ENCODE results near the gene GGT5.
A peak's percentile ranks its signal among the peaks of the same experiment; 100 is the strongest.
"Not testable (repeated sequence)": the region's sequence is repeated elsewhere in the genome, so short reads cannot be mapped to it uniquely, and the experiment has no call there.

GGT5 gene

GRCh38 chr22:24200619-24201212 lies 44.2 kb downstream of the GGT5 start:
- DNase-seq = no peak

- DNase-seq = no peak
Measured at GRCh38 chr22:24198682-24199052, 46.2 kb downstream of the GGT5 start.

- DNase-seq = no peak
Measured at GRCh38 chr22:24191893-24192292, 53.0 kb downstream of the GGT5 start.

DNA sequence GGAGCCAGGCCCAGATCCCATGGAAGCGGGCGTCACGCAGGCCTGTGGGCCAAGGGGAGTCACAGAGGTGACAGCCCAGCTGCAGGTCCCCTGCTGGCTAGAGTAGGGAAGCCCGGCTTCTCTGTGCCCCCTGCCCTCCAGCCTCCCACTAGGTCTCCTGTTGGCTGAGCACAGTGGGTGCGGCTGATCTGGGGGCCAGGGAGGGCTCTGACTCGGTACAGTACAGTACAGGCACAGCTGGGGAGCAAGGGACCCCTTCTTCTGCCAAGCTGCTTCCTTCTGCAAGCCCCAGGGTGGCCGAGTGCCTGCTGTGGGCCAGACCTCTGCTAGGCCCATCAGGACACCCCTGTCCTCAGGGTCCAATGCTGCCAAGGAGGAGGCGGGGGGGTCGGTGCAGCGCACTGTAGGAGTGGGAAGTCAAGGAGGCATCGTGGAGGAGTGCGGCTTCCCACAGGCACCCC lies 53.5 kb downstream of the GGT5 start:
- no peak for DNase-seq

DNA sequence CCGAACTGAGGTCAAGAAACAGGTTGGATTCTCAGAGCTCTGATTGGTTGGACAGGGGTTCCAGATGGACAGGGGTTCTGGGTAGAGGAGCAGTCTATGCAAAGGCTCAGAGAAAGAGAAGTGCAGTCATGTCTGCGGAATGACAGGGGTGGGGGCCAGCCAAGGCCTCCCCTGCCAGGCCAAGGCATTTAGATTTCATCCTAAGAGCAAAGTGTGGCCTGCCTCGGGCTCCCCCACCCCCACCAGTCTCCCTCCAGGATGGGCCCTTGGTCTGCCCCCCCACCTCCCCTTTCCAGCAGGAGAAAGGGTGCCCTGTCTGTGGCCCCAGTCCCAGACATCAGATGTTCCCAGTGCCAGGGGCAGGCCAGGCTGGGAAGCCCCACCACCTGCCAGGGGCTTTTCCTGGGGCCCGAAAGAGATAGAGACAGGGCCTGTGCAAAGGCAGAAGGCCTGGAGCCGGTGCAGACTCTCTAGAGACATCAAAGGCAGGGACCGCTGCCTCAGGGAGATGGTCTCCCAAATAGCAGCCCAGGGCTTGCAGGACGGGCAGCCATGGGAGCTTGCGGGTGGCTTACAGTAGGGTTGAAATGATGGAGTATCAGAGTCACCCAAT lies 54.2 kb downstream of the GGT5 start:
- no peak for DNase-seq

DNA sequence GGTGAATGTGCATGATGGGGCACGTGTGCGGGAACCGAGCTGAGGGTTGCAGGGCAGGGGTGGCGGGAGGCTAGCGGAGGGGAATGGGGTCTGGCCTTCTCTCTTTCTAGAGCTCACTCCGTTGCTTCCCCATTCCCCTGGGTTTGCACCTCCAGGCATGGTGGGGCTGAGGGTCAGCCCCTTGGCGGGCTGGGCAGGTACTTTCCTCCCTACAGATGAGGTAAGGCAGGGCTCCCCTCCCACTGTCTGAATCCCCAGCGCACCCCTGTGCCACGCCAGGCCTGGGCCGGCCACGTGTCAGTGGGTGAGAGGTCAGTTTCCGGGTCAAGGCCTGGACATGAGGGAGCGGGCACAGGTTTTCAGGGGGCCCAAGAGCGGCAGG lies 54.7 kb downstream of the GGT5 start:
- no peak for DNase-seq

DNA sequence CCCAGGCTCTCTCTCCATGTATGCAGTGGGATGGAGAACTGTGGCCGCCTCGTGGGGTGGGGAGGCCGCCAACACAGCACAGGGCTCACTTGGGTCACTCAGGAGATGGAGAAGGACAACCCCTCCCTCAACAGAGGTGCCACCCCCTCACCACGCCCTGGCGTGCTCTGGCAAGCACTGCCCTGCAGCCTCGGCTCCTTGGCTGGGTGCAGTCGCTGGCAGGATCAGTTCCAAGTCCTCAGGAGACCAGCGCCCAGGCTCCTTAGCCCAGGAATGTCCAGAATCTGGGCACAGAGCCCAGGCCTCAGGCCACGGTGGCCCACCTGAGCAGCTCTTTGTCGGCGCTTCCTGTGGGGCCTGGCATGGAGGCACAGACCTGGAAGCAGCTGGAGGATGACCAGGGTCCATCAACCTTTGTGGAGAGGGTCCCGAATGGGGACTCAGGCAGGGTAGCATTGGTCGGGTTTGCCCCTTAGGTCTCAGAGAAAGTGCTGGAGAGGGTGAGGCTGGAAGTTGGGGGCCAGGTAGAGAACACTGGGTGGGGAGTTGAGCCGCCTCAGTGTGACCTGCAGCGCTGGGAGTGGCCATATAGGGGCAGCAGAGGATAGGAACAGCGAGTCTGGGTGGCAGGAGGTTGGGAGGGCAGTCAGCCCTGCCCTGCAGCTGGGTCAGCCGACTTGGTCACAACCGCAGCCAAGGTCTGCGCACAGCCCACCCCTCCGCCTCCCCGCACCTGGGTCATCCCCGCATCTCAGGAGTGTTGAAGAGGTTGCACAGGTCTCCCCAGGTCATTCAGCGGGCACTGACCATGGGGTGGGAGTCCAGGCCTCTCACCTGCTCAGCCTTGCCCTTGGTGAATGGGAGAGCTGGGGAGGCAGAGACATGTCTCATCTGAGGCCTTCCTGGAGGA lies 55.4 kb downstream of the GGT5 start:
- DNase-seq = peak; percentile 57

DNA sequence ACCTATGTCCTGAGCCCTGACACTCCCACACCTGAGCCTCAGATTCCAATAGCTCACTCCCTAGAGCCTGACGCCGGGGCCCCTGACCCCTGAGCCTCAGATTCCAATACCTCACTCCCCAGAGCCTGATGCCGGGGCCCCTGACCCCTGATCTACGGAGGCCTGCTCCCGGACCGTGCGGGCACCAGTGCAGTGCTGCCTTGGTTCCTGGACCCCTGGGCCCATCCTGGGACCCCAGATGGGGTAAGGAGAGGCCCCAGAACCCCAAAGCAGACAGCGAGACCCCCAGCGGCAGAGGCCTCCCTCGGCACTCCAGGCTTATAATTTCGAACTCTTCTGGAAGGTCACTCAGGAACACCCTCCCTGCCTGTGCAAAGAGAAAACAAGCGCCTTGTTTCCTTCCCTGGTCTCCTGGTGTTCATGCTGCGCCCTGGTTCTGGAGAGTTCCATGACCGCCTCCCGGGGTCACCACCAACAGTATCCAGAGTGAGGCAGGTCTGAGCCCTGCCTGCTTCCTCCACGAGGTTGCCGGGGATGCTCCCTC lies 56.1 kb downstream of the GGT5 start:
- DNase-seq = no peak

- DNase-seq = no peak
Measured at GRCh38 chr22:24187731-24188644, 56.9 kb downstream of the GGT5 start.

DNA sequence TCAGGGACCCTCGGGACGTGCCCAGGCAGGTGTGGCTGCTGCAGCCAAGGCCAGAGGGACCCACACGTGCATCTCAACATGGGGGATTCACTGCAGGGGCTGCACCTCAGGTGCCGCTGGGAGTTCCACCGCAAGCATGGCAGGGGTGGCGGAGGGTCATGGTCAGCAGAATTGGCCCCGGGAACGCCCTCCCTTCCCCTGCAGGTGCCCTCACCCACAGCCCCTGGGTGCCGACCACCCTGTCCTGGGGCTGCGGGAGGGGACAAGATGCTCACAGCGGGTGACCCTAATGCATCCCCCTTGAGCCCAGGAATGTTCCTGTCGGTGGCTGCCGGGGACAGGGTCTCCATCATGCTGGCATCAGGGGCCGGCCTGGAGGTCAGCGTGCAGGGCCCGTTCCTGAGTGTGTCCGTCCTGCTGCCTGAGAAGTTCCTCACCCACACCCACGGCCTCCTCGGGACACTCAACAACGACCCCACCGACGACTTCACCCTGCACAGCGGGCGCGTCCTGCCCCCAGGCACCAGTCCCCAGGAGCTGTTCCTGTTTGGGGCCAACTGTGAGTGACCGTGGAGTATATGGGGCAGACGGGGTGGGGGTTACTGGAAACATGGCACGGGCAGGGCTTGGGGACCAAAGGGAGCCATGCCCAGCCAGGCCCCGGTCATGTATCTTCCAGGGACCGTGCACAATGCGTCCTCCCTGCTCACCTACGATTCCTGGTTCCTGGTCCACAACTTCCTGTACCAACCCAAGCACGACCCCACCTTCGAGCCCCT lies 57.8 kb downstream of the GGT5 start:
- DNase-seq = no peak

DNA sequence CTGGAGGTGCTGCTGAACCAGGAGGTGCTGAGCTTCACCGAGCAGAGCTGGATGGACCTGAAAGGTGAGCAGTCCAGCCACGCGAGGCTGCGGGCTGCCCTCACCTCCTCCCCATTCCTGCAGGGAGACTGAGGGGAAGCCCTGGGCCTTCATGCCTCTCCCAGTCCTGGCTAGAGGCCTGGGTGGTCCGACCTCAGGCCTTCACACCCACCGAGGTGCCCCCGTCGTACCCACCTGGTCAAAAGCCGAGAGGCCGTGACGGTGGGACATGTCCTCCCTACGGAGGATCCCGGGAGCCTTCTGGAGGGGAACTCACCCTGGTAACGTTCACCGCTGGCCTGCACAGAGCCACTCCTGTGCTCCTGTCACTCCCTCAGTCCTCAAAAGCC lies 58.5 kb downstream of the GGT5 start:
- no peak for DNase-seq

- no peak for DNase-seq
Measured at GRCh38 chr22:24185501-24186351, 59.2 kb downstream of the GGT5 start.

GRCh38 chr22:24185001-24185500 lies 59.8 kb downstream of the GGT5 start:
- DNase-seq = no peak

- no peak for DNase-seq
Measured at GRCh38 chr22:24184057-24184798, 60.7 kb downstream of the GGT5 start.

DNA sequence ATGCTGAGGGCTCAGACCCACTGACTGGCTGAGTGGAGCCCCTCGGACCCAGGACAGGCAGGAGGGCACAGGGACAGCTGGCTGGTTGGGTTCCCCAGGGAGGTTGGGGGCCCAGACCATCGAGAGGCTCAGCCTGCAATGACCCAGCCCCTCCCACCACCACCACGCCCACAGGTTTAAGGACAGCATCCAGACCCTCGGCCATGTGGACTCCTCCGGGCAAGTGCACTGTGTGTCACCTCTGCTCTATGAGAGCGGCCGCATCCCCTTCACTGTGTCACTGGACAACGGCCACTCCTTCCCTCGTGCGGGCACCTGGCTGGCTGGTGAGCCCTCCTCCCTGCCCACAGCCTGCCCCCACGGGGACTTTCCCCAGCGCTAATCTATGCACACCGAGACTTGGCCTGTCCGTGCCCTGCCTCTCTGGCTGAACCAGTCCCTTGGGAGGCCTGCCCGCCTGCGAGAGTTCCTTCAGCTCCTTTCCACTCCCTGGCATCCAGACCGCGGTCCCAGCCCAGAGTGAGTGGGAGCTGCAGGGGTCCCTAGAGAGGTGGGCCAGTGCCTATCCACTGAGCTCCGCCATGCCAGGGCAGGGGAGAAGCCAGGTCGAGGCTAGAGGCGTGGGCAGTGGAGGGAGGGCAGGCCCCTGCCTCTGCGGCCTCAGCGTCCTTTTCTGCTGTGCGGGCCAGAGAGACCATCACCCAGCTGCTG lies 61.4 kb downstream of the GGT5 start:
- DNase-seq = no peak

- DNase-seq = not testable (repeated sequence)
Measured at GRCh38 chr22:24182900-24183246, 62.0 kb downstream of the GGT5 start.

DNA sequence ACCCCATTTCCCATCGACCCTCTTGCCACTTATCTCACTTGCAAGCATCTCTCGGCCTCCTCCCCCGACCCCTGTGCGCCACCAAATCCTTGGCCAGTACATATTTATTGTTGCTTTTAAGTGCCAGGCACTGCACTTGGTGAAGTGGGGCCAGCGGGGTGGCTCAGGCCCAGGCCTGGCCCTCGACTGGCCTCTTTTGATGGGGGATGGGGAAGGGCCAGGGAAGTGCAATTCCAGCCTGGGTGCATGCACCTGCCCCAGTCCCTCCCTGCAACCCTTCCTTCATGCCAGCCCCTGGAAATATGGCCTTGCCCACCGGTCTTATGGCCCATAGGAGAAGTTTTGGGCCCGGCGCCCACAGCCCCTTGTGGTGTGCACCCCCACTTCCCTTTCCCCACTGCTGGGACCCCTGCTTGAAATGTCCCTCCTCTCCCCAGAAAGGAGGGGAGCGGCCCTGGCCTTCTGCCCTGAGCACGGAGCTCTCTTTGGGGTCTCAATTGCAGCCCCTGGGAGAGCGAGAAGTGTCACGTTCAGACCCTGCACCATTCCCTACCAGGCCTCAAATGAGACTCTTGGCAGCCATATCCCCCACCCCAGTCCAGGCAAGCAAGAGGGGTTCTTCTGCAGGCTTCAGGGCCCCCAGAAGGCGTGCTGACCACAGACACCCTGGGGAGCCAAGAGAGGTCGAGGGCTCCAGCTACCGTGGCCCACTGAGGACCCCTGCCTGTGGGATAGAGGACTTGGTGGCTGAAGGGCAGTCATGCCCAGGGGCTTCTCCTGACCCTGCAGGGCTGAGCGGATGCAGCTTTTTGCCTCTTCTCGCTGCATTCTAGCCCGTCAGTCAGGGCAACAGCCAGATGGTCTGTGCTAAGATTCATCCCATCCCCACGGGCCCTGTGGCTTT lies 62.6 kb downstream of the GGT5 start:
- DNase-seq = no peak
